ENCODE data around the gene AUTS2. TPM values are rescaled to one million over a fixed set of nuclear protein-coding genes. Genes with fewer than 3 reads are reported as not detected.

The AUTS2 gene
- total and polyA plus RNA-seq, 11 donors, result 3.4 to 14.0 (median 7.3) TPM

GRCh38 chr7:69775231-69775771, 177.0 kb downstream of the AUTS2 start:
- Histone ChIP-seq H3K4me3 (no peak overlapping the region), H3K27ac (peak overlapping the region in 8 of 12 donors; percentile 2 to 56 (median 46)), H3K36me3 (no peaks in the 10 kb centered on the region), H3K27me3 (no peaks in the 10 kb centered on the region), H3K4me1 (peaks cover 0 to 21% (median 0%) of the 10 kb centered on the region in 12 donors), H3K9me3 (peaks cover 0 to 4% (median 0%) of the 10 kb centered on the region in 12 donors)
- DNase-seq, result peak in 4 of 5 donors; percentile 35 to 64 (median 54)
- peak; percentile 77 to 95 (median 95) for ATAC-seq
- WGBS, 4 donors, result 44 to 62% (median 56%) methylated on average over 6 of the region's 6 CpGs
- intact Hi-C loops (cut with DNase I), result loop anchor here in 1 of 10 donors (10.0 kb wide), 1 partner anchor 190 kb away; no protein-coding TSS in a partner anchor
- no peak for TF ChIP-seq POLR2A (IDR thresholded peaks at IDR 0.05)

- 82 to 93% (median 91%) methylated on average over 1 of the region's 1 CpG for WGBS, 4 donors
- DNase-seq (no peak), ATAC-seq (no peak)
- H3K27ac ChIP-seq, result no peak overlapping the region
- no peaks in the 10 kb centered on the region for H3K36me3 ChIP-seq
- peaks cover 0 to 4% (median 0%) of the 10 kb centered on the region in 12 donors for H3K9me3 ChIP-seq
- no peak for TF ChIP-seq POLR2A (IDR thresholded peaks at IDR 0.05)
- TF ChIP-seq CTCF (IDR thresholded peaks at IDR 0.05), result no peak
- H3K4me1 ChIP-seq, result peaks cover 0 to 27% (median 4%) of the 10 kb centered on the region in 12 donors
- H3K4me3 ChIP-seq, result no peak overlapping the region
- H3K27me3 ChIP-seq, result no peaks in the 10 kb centered on the region
- intact Hi-C loops (cut with DNase I), result loop anchor here in 1 of 10 donors (10.0 kb wide), 1 partner anchor 188 kb away; no protein-coding TSS in a partner anchor
Measured at GRCh38 chr7:69776611-69777010, 178.3 kb downstream of the AUTS2 start.

- H3K4me1 ChIP-seq, result peaks cover 0 to 38% (median 10%) of the 10 kb centered on the region in 12 donors
- no peak for TF ChIP-seq POLR2A (IDR thresholded peaks at IDR 0.05)
- no peak for TF ChIP-seq CTCF (IDR thresholded peaks at IDR 0.05)
Measured at GRCh38 chr7:69778138-69778537, 179.9 kb downstream of the AUTS2 start.

GRCh38 chr7:69780379-69780778, 182.1 kb downstream of the AUTS2 start:
- intact Hi-C loops (cut with DNase I), result loop anchor here in 1 of 10 donors (10.0 kb wide), 1 partner anchor 176 kb away; no protein-coding TSS in a partner anchor
- TF ChIP-seq CTCF (IDR thresholded peaks at IDR 0.05), result no peak
- TF ChIP-seq POLR2A (IDR thresholded peaks at IDR 0.05), result no peak
- WGBS, 4 donors, result 92 to 100% (median 95%) methylated on average over 1 of the region's 1 CpG
- Histone ChIP-seq H3K4me3 (no peak overlapping the region), H3K36me3 (no peaks in the 10 kb centered on the region), H3K4me1 (peaks cover 0 to 36% (median 16%) of the 10 kb centered on the region in 12 donors), H3K9me3 (no peaks in the 10 kb centered on the region), H3K27me3 (no peaks in the 10 kb centered on the region), H3K27ac (no peak overlapping the region)
- DNase-seq, result no peak
- ATAC-seq, result no peak

More at GRCh38 chr7:69778138-69778537, 179.9 kb downstream of the AUTS2 start:
- ATAC-seq (no peak), DNase-seq (no peak)
- Histone ChIP-seq H3K4me3 (no peak overlapping the region), H3K9me3 (peaks cover 0 to 4% (median 0%) of the 10 kb centered on the region in 12 donors), H3K27ac (no peak overlapping the region), H3K36me3 (no peaks in the 10 kb centered on the region), H3K27me3 (no peaks in the 10 kb centered on the region)
- intact Hi-C loops (cut with DNase I), result loop anchor here in 1 of 10 donors (10.0 kb wide), 1 partner anchor 187 kb away; no protein-coding TSS in a partner anchor
